ENCODE measurements around the gene MAMLD1. TPM values are rescaled to one million over a fixed set of nuclear protein-coding genes. Genes with fewer than 3 reads are reported as not detected.

The MAMLD1 gene
- total RNA-seq, 1 donor from 2014 or later, result 1.8 TPM

DNA sequence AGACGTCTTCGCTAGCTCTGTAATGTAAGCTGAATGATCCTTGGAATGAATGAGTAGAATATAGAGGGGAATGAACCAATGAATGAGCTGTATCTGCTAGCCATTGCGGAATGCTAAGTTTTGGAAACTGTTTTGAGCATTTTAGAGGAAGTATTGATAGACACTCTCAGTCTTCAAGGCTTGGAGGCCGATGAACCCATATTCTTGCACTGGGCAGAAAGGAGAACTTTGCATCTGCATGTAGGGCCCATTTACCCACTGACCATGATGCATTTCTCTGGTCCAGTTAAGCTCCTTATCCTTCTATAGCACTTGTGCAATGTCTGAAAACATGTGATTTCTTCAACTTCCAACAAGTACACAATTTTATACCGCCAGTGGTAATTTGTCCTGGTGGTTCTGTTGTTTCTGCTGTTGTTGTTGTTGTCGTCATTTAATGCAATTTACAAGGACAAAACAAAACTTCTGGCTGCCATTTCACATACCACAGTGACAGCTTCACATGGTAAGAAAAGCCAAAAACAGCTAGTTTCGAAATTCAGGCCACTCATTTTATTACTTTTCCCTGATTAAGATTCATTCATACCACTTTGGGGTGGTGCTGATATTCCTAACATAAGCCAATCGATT, 120.4 kb downstream of the MAMLD1 start:
- Histone ChIP-seq H3K36me3 (no peaks in the 10 kb centered on the region), H3K4me3 (no peak overlapping the region), H3K9me3 (replicated peaks) (no peaks in the 10 kb centered on the region), H3K27ac (replicated peaks) (no peak overlapping the region), H3K27me3 (ENCODE audit: low read depth) (no peaks in the 10 kb centered on the region), H3K4me1 (no peaks in the 10 kb centered on the region)
- intact Hi-C loops (cut with micrococcal nuclease), result no loop called here
- TF ChIP-seq, protein P1, sequence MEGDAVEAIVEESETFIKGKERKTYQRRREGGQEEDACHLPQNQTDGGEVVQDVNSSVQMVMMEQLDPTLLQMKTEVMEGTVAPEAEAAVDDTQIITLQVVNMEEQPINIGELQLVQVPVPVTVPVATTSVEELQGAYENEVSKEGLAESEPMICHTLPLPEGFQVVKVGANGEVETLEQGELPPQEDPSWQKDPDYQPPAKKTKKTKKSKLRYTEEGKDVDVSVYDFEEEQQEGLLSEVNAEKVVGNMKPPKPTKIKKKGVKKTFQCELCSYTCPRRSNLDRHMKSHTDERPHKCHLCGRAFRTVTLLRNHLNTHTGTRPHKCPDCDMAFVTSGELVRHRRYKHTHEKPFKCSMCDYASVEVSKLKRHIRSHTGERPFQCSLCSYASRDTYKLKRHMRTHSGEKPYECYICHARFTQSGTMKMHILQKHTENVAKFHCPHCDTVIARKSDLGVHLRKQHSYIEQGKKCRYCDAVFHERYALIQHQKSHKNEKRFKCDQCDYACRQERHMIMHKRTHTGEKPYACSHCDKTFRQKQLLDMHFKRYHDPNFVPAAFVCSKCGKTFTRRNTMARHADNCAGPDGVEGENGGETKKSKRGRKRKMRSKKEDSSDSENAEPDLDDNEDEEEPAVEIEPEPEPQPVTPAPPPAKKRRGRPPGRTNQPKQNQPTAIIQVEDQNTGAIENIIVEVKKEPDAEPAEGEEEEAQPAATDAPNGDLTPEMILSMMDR (IDR thresholded peaks at IDR 0.05; ENCODE audit: borderline replicate concordance), result no peak
- no peak for DNase-seq

DNA sequence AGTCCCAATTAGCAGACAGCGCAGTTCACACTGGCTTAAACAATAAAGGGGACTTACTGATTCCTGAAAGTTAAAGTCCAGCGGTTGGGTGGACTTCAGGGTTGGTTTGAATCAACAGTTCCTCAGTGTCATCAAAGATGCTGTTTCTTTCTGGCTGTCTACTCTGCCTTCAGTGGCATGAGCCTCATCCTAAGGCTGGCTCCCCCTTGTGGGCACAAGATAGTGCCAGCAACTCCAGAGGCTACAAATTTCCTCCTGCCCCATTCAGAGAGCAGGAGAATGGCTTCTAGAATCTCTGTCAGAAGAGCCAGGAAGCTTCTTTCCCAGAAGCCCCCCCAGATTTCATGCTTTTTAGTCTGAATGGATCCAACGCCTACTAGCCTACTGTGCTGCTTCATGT, 122.9 kb downstream of the MAMLD1 start:
- TF ChIP-seq, protein P1 (IDR thresholded peaks at IDR 0.05; ENCODE audit: borderline replicate concordance), result peak; percentile 69
- no peaks in the 10 kb centered on the region for H3K27me3 ChIP-seq (ENCODE audit: low read depth)
- H3K4me1 ChIP-seq, result no peaks in the 10 kb centered on the region
- no peaks in the 10 kb centered on the region for H3K9me3 ChIP-seq (replicated peaks)
- intact Hi-C loops (cut with micrococcal nuclease), result no loop called here
- H3K27ac ChIP-seq (replicated peaks), result no peak overlapping the region
- peak; percentile 22 for DNase-seq
- no peak overlapping the region for H3K4me3 ChIP-seq
- no peaks in the 10 kb centered on the region for H3K36me3 ChIP-seq

DNA sequence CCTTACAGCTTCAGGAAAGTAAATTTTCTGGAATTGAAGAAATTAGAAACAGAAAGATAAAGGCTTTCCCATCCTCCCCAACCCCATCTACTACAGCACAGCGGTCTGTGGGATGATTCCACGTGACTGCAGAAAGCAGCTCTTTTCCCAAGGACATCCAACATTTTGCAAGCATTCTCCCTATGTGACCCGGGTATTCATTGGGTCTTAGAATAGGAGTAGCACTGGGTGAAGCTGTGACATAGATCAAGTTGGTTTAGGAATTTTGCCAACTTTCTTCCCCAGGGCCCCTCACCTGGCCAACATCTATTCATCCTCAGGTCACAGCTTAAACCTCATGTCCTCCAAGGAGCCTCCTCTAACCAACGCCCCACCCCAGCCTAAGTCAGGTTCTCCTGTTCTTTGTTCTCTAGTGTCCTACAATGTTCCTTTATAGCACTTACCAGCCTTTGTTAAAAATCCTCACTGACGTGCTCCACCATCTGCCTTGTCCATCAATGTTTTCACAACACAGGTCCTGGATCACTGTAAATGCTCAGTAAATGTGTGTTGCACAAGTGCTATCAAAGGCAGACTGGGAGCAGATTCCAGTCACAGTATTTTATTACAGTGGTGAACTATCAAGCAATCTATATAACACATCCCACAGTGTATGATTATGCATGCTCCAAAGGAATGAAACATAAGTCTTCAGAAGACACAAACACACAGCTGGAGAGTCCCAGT, 124.4 kb downstream of the MAMLD1 start:
- intact Hi-C loops (cut with micrococcal nuclease), result no loop called here
- DNase-seq, result no peak
- TF ChIP-seq, protein P1 (IDR thresholded peaks at IDR 0.05; ENCODE audit: borderline replicate concordance), result no peak
- H3K27me3 ChIP-seq (ENCODE audit: low read depth), result no peaks in the 10 kb centered on the region
- no peak overlapping the region for H3K27ac ChIP-seq (replicated peaks)
- no peaks in the 10 kb centered on the region for H3K9me3 ChIP-seq (replicated peaks)
- H3K4me1 ChIP-seq, result no peaks in the 10 kb centered on the region
- no peak overlapping the region for H3K4me3 ChIP-seq
- H3K36me3 ChIP-seq, result no peaks in the 10 kb centered on the region

DNA sequence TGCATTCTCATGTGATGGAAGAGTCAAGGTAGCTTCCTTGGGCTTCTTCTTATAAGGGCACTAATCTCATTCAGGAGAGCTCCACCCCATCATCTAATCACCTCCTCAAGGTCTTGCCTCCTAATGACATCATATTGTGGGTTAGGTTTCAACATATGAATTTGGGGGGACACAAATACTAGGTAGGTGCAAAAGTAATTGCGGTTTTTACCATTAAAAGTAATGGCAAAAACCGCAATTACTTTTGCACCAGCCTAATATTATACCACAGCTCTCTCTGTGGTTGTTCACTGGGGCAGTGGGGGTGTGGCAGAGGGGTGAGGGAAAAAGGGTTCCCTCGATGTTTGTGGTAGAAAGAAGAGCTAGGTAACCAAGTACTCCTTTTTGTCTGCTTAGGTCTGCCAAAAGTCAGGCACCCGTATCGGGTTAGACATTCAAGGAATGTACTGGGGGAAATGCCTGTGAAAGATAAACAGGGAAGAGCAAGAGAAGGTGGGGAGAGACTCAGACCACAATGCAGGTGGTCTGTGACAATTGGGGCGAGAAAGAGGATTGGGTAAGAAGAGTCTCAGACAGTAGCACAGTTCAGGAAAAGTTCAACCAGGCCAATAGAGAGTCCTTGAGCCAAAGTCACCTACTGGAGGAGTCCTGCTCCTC, 126.4 kb downstream of the MAMLD1 start:
- no peak overlapping the region for H3K4me3 ChIP-seq
- intact Hi-C loops (cut with micrococcal nuclease), result no loop called here
- H3K36me3 ChIP-seq, result no peaks in the 10 kb centered on the region
- TF ChIP-seq, protein P1 (IDR thresholded peaks at IDR 0.05; ENCODE audit: borderline replicate concordance), result no peak
- no peaks in the 10 kb centered on the region for H3K27me3 ChIP-seq (ENCODE audit: low read depth)
- H3K27ac ChIP-seq (replicated peaks), result no peak overlapping the region
- H3K9me3 ChIP-seq (replicated peaks), result no peaks in the 10 kb centered on the region
- no peaks in the 10 kb centered on the region for H3K4me1 ChIP-seq
- no peak for DNase-seq

DNA sequence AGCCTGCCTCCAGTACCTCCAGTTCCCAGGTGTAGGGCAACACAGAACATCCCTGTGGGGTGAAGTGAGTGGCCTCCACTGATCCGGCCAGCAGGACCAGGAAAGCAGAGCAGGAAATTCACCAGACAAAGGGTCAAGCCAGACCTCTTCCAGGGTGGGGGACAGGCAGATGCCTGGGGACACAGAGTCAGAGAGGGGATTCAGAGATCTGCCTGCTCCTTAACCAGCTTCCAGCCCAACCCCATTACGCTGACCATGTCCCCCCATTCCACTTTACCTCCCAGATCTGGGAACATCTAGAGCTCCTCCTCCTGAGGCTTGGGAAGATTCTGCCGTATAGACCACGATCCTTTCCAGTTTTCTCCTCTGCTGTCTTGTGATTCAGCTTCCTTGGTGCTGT, 132.4 kb downstream of the MAMLD1 start:
- no peak for DNase-seq
- TF ChIP-seq, protein P1 (IDR thresholded peaks at IDR 0.05; ENCODE audit: borderline replicate concordance), result no peak
- H3K27ac ChIP-seq (replicated peaks), result no peak overlapping the region
- H3K4me1 ChIP-seq, result no peaks in the 10 kb centered on the region
- H3K4me3 ChIP-seq, result no peak overlapping the region
- H3K9me3 ChIP-seq (replicated peaks), result no peaks in the 10 kb centered on the region
- H3K27me3 ChIP-seq (ENCODE audit: low read depth), result no peaks in the 10 kb centered on the region
- H3K36me3 ChIP-seq, result no peaks in the 10 kb centered on the region
- intact Hi-C loops (cut with micrococcal nuclease), result no loop called here

All from left ventricle myocardium inferior (tissue), 1 donor.